Mammary epithelial cell (primary cell): ENCODE data around the gene ZMYM2.

ENCODE experiments used
- CTCF ChIP-seq, 2 donors: IDR thresholded peaks in 1 of 2; conservative IDR thresholded peaks in 1 of 2; 2 replicates each; pipeline ENCODE4 v1.5.1; 2011 to 2012; ENCODE audit warnings: inconsistent platforms in 2 of 2, low read length in 2 of 2, mild to moderate bottlenecking in 2 of 2, control low read depth in 1 of 2, low read depth in 1 of 2; ENCODE audit not compliant: insufficient read depth in 1 of 2; ENCODE audit errors: extremely low read depth in 1 of 2
- EZH2 ChIP-seq: IDR thresholded peaks from 2 replicates; pipeline ENCODE4 v1.6.1; 2012; ENCODE audit warnings: low read length, inconsistent platforms, borderline replicate concordance

- TF ChIP-seq CTCF (conservative IDR thresholded peaks at IDR 0.05 in 1 of 2, IDR thresholded peaks at IDR 0.05 in 1 of 2; ENCODE audit: extremely low read depth in 1 of 2, insufficient read depth in 1 of 2, low read depth in 1 of 2, low read length in 2 of 2) (peak; percentile 93 to 96), EZH2 (no peak)
These were observed 1.5 kb downstream of the ZMYM2 start for GRCh38 chr13:19959831-19960652.
